Astrocyte (in vitro differentiated cells and primary cell): Measurements from ENCODE around the gene CLDN6. TPM values are rescaled to one million over a fixed set of nuclear protein-coding genes. Genes with fewer than 3 reads are reported as not detected.

Experiments
- DNase-seq: peaks from one replicate; pipeline ENCODE4 v3.0.0-alpha.2; 2010; ENCODE audit warnings: low read depth
- FAIRE-seq: peaks from 2 replicates; lab custom pipeline; 2011; peaks lifted over from hg19 to GRCh38; lab: Jason Lieb, UNC
- H2AFZ ChIP-seq: 2 replicates; pipeline ENCODE4 v1.6.0; 2012; ENCODE audit warnings: low read depth, low read length, inconsistent platforms
- H3K27ac ChIP-seq: 2 replicates; pipeline ENCODE4 v1.5.1; 2011; ENCODE audit warnings: low read depth, low read length, inconsistent platforms
- H3K27me3 ChIP-seq: 2 replicates; pipeline ENCODE4 v1.6.0; 2011; ENCODE audit warnings: low read length, inconsistent platforms; ENCODE audit not compliant: insufficient read depth
- H3K36me3 ChIP-seq: 2 replicates; pipeline ENCODE4 v1.5.1; 2011; ENCODE audit warnings: low read length, inconsistent platforms; ENCODE audit not compliant: insufficient read depth
- H3K4me1 ChIP-seq: 2 replicates; pipeline ENCODE4 v1.5.1; 2011; ENCODE audit warnings: low read length, inconsistent platforms; ENCODE audit not compliant: insufficient read depth
- H3K4me2 ChIP-seq: 2 replicates; pipeline ENCODE4 v1.6.0; 2012; ENCODE audit warnings: low read length, inconsistent platforms
- H3K4me3 ChIP-seq: 2 replicates; pipeline ENCODE4 v1.5.1; 2011; ENCODE audit warnings: low read depth, mild to moderate bottlenecking, low read length, inconsistent platforms; ENCODE audit not compliant: insufficient read depth
- H3K79me2 ChIP-seq: 2 replicates; pipeline ENCODE4 v1.6.0; 2012; ENCODE audit warnings: mild to moderate bottlenecking, low read length, inconsistent platforms; ENCODE audit not compliant: insufficient read depth
- H3K9ac ChIP-seq: 2 replicates; pipeline ENCODE4 v1.6.0; 2012; ENCODE audit warnings: mild to moderate bottlenecking, low read length, inconsistent platforms
- H3K9me3 ChIP-seq: 2 replicates; pipeline ENCODE4 v1.5.1; 2012; ENCODE audit warnings: low read depth, mild to moderate bottlenecking, low read length, inconsistent platforms; ENCODE audit not compliant: insufficient read depth
- H4K20me1 ChIP-seq: 2 replicates; pipeline ENCODE4 v1.6.0; 2012; ENCODE audit warnings: low read length, inconsistent platforms; ENCODE audit not compliant: insufficient read depth
- H3K27ac Mint-ChIP-seq: one replicate; pipeline ENCODE4 v1.8.0; 2021; ENCODE audit warnings: mild to moderate bottlenecking, mixed read lengths; ENCODE audit not compliant: unreplicated experiment
- H3K27me3 Mint-ChIP-seq: one replicate; pipeline ENCODE4 v1.8.0; 2021; ENCODE audit warnings: low read depth, mixed read lengths; ENCODE audit not compliant: unreplicated experiment
- H3K36me3 Mint-ChIP-seq: one replicate; pipeline ENCODE4 v1.8.0; 2021; ENCODE audit warnings: low read depth, mixed read lengths; ENCODE audit not compliant: unreplicated experiment
- H3K4me1 Mint-ChIP-seq: one replicate; pipeline ENCODE4 v1.8.0; 2021; ENCODE audit warnings: low read depth, mixed read lengths; ENCODE audit not compliant: unreplicated experiment
- H3K4me3 Mint-ChIP-seq: one replicate; pipeline ENCODE4 v1.8.0; 2021; ENCODE audit warnings: mild to moderate bottlenecking, moderate library complexity, mixed read lengths; ENCODE audit not compliant: unreplicated experiment
- H3K9me3 Mint-ChIP-seq: one replicate; pipeline ENCODE4 v1.8.0; 2021; ENCODE audit warnings: mild to moderate bottlenecking, mixed read lengths; ENCODE audit not compliant: unreplicated experiment
- EZH2 ChIP-seq: IDR thresholded peaks from 2 replicates; pipeline ENCODE4 v1.6.1; 2012; ENCODE audit warnings: mild to moderate bottlenecking, low read length, inconsistent platforms; ENCODE audit not compliant: insufficient read depth
- total RNA-seq: library from RNA; stranded (reverse); gene quantifications from 2 replicates; pipeline ENCODE4 v1.2.1, GENCODE V29; 2021
- TF ChIP-seq, protein P1 (sequence below): IDR thresholded peaks from 2 replicates; pipeline ENCODE4 v1.5.1; 2011; ENCODE audit warnings: low read depth, mild to moderate bottlenecking, inconsistent platforms, low read length, moderate library complexity; ENCODE audit not compliant: insufficient read depth

The CLDN6 gene
- total RNA-seq, 1 donor from 2014 or later, result 584 TPM

- Histone ChIP-seq H4K20me1 (no peaks in the 10 kb centered on the region), H3K27ac (no peak overlapping the region), H3K4me1 (no peaks in the 10 kb centered on the region), H3K9ac (no peak overlapping the region), H3K36me3 (no peaks in the 10 kb centered on the region), H3K4me3 (no peak overlapping the region), H3K79me2 (no peaks in the 10 kb centered on the region), H2AFZ (no peak overlapping the region), H3K9me3 (no peaks in the 10 kb centered on the region), H3K4me2 (no peak overlapping the region), H3K27me3 (peaks cover 47% of the 10 kb centered on the region)
- H3K36me3 Mint-ChIP-seq, result no peaks in the 10 kb centered on the region
- no peaks in the 10 kb centered on the region for H3K4me1 Mint-ChIP-seq
- peaks cover 3% of the 10 kb centered on the region for H3K9me3 Mint-ChIP-seq
- FAIRE-seq (no peak), DNase-seq (no peak)
- H3K4me3 Mint-ChIP-seq, result peak overlapping the region; percentile 67
- peaks cover 40% of the 10 kb centered on the region for H3K27me3 Mint-ChIP-seq
- TF ChIP-seq EZH2, result no peak
- TF ChIP-seq, protein P1, sequence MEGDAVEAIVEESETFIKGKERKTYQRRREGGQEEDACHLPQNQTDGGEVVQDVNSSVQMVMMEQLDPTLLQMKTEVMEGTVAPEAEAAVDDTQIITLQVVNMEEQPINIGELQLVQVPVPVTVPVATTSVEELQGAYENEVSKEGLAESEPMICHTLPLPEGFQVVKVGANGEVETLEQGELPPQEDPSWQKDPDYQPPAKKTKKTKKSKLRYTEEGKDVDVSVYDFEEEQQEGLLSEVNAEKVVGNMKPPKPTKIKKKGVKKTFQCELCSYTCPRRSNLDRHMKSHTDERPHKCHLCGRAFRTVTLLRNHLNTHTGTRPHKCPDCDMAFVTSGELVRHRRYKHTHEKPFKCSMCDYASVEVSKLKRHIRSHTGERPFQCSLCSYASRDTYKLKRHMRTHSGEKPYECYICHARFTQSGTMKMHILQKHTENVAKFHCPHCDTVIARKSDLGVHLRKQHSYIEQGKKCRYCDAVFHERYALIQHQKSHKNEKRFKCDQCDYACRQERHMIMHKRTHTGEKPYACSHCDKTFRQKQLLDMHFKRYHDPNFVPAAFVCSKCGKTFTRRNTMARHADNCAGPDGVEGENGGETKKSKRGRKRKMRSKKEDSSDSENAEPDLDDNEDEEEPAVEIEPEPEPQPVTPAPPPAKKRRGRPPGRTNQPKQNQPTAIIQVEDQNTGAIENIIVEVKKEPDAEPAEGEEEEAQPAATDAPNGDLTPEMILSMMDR, result no peak
- no peak overlapping the region for H3K27ac Mint-ChIP-seq
Observed at GRCh38 chr16:3038896-3039295, 20.9 kb upstream of the CLDN6 start.

DNA sequence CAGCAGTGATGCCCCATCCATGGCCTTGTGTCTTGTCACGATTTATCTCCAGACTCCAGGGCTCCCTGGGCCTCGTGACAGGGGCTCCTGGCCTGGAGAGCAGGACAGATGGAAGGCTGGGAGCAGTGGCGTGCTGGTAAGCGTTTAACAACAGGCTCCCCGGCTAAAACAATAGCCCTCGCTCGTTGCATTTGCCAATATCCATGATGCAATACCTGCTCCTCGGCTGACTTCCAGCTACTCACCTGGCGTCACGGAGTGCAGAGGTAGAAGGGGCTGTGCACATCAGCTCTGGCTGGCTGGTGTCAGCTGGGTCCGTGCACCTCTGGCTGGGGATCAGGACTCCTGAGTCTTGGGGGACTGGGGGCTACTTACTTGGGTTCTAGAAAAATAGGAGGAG lies 20.3 kb upstream of the CLDN6 start:
- no peak for FAIRE-seq
- Histone ChIP-seq H2AFZ (no peak overlapping the region), H3K27me3 (peaks cover 54% of the 10 kb centered on the region), H3K4me2 (no peak overlapping the region), H3K4me3 (no peak overlapping the region), H4K20me1 (no peaks in the 10 kb centered on the region), H3K36me3 (no peaks in the 10 kb centered on the region), H3K4me1 (no peaks in the 10 kb centered on the region), H3K9me3 (no peaks in the 10 kb centered on the region), H3K9ac (no peak overlapping the region), H3K27ac (no peak overlapping the region), H3K79me2 (no peaks in the 10 kb centered on the region)
- no peak for DNase-seq
- Mint-ChIP-seq H3K4me1 (no peaks in the 10 kb centered on the region), H3K9me3 (peaks cover 3% of the 10 kb centered on the region), H3K27me3 (peaks cover 40% of the 10 kb centered on the region), H3K36me3 (no peaks in the 10 kb centered on the region), H3K27ac (no peak overlapping the region), H3K4me3 (no peak overlapping the region)
- TF ChIP-seq EZH2, result no peak
- TF ChIP-seq, protein P1, result no peak

GRCh38 chr16:3036726-3037315 lies 18.8 kb upstream of the CLDN6 start, which contains the start of gene BICDL2:
TSS of gene BICDL2 (minus strand) at chr16:3036944. CDS start at chr16:3035496, 1,448 bp downstream.
- Mint-ChIP-seq H3K4me3 (peak within 1 kb of the TSS; percentile 31), H3K27me3 (peaks cover 42% of the 10 kb centered on the region), H3K36me3 (no peaks in the 10 kb centered on the region), H3K27ac (no peak within 1 kb of the TSS), H3K9me3 (peaks cover 3% of the 10 kb centered on the region), H3K4me1 (no peaks in the 10 kb centered on the region)
- no peak within 1 kb of the TSS for H3K27ac ChIP-seq
- no peak within 1 kb of the TSS for H2AFZ ChIP-seq
- H3K4me3 ChIP-seq, result no peak within 1 kb of the TSS
- no peaks in the 10 kb centered on the region for H3K9me3 ChIP-seq
- FAIRE-seq (no peak), DNase-seq (no peak)
- H3K27me3 ChIP-seq, result peaks cover 67% of the 10 kb centered on the region
- H3K4me2 ChIP-seq, result no peak within 1 kb of the TSS
- TF ChIP-seq, protein P1, result no peak
- peak; percentile 66 for TF ChIP-seq EZH2
- no peak within 1 kb of the TSS for H3K9ac ChIP-seq
- no peaks in the 10 kb centered on the region for H3K79me2 ChIP-seq
- no peaks in the 10 kb centered on the region for H3K36me3 ChIP-seq
- no peaks in the 10 kb centered on the region for H4K20me1 ChIP-seq
- H3K4me1 ChIP-seq, result no peaks in the 10 kb centered on the region
